ENCODE measurements around the gene SCAP. TPM values are rescaled to one million over a fixed set of nuclear protein-coding genes. Genes with fewer than 3 reads are reported as not detected.

The SCAP gene
- total and polyA plus RNA-seq, 8 donors, result 29.0 to 59.5 (median 37.2) TPM

GRCh38 chr3:47418167-47419082 lies 57.3 kb downstream of the SCAP start:
- peaks cover 10 to 11% (median 10%) of the 10 kb centered on the region in 3 donors for H3K4me1 ChIP-seq
- DNase-seq, result peak in 3 of 6 donors; percentile 29 to 79 (median 37)
- H3K9me3 ChIP-seq, result no peaks in the 10 kb centered on the region
- ATAC-seq, result no peak
- no peak for TF ChIP-seq CTCF (IDR thresholded peaks at IDR 0.05)
- peaks cover 0 to 18% (median 17%) of the 10 kb centered on the region in 3 donors for H3K36me3 ChIP-seq
- no peaks in the 10 kb centered on the region for H3K27me3 ChIP-seq
- intact Hi-C loops (cut with DNase I), result loop anchor here in 1 of 3 donors (5.0 kb wide), 1 partner anchor 59 kb away; the partner anchor contains the start of gene SCAP
- no peak for FAIRE-seq
- H3K27ac ChIP-seq, result no peak overlapping the region
- H3K4me3 ChIP-seq, result no peak overlapping the region
- 90 to 94% methylated on average over 45 to 53 of the region's 53 CpGs for WGBS, 2 donors

GRCh38 chr3:47416041-47416440 lies 59.7 kb downstream of the SCAP start:
- peak in 1 of 6 donors; percentile 53 for DNase-seq
- H3K4me1 ChIP-seq, result no peaks in the 10 kb centered on the region
- peak in 1 of 4 donors; percentile 1 for ATAC-seq
- TF ChIP-seq CTCF (IDR thresholded peaks at IDR 0.05), result no peak
- H3K36me3 ChIP-seq, result peaks cover 0 to 30% (median 26%) of the 10 kb centered on the region in 3 donors
- WGBS, 2 donors, result 80 to 83% methylated on average over 9 of the region's 9 CpGs
- H3K27ac ChIP-seq, result no peak overlapping the region
- FAIRE-seq, result no peak
- no peaks in the 10 kb centered on the region for H3K27me3 ChIP-seq
- intact Hi-C loops (cut with DNase I), result loop anchor here in 1 of 3 donors (5.0 kb wide), 1 partner anchor 61 kb away; the partner anchor contains the start of gene SCAP
- no peaks in the 10 kb centered on the region for H3K9me3 ChIP-seq
- no peak overlapping the region for H3K4me3 ChIP-seq

- Histone ChIP-seq H3K27ac (no peak overlapping the region), H3K36me3 (peaks cover 0 to 35% (median 22%) of the 10 kb centered on the region in 3 donors), H3K9me3 (no peaks in the 10 kb centered on the region), H3K4me1 (no peaks in the 10 kb centered on the region), H3K27me3 (no peaks in the 10 kb centered on the region), H3K4me3 (no peak overlapping the region)
- no peak for TF ChIP-seq CTCF (IDR thresholded peaks at IDR 0.05)
- no peak for ATAC-seq
- WGBS, 2 donors, result 87 to 94% methylated on average over 16 of the region's 16 CpGs
- peak in 1 of 6 donors; percentile 59 for DNase-seq
- intact Hi-C loops (cut with DNase I), result loop anchor here in 1 of 3 donors (5.0 kb wide), 1 partner anchor 62 kb away; the partner anchor contains the start of gene SCAP
- FAIRE-seq, result no peak
These were observed 60.8 kb downstream of the SCAP start for GRCh38 chr3:47414666-47415587.

- FAIRE-seq, result no peak
- Histone ChIP-seq H3K27ac (no peak overlapping the region), H3K27me3 (no peaks in the 10 kb centered on the region), H3K4me1 (no peaks in the 10 kb centered on the region), H3K36me3 (peaks cover 0 to 38% (median 27%) of the 10 kb centered on the region in 3 donors), H3K9me3 (no peaks in the 10 kb centered on the region), H3K4me3 (no peak overlapping the region)
- ATAC-seq, result peak in 1 of 4 donors; percentile 3
- no peak for TF ChIP-seq CTCF (IDR thresholded peaks at IDR 0.05)
- intact Hi-C loops (cut with DNase I), result no loop called here
- DNase-seq, result peak in 2 of 6 donors; percentile 15 to 55
- WGBS, 2 donors, result 73 to 78% methylated on average over 3 of the region's 3 CpGs
These were observed 61.6 kb downstream of the SCAP start for GRCh38 chr3:47414161-47414564.

Data from pancreas (tissue), 10 donors.